Endothelial cell of umbilical vein (primary cell): ENCODE results near the gene UNKL.

Experiments
- CTCF ChIP-seq, 2 donors: IDR thresholded peaks; 1 replicate in 1 of 2; 2 replicates in 1 of 2; pipeline ENCODE4 v1.5.1; 2011; ENCODE audit warnings: low read length in 2 of 2, mild to moderate bottlenecking in 2 of 2, moderate library complexity in 2 of 2, control low read depth in 1 of 2, inconsistent platforms in 1 of 2, low read depth in 1 of 2; ENCODE audit not compliant: insufficient read depth in 1 of 2; ENCODE audit errors: extremely low read depth in 1 of 2
- EZH2 ChIP-seq: IDR thresholded peaks from 2 replicates; pipeline ENCODE4 v1.6.1; 2012; ENCODE audit warnings: borderline replicate concordance, low read depth, mild to moderate bottlenecking, moderate library complexity, low read length, inconsistent platforms; ENCODE audit not compliant: severe bottlenecking
- FOS ChIP-seq: IDR thresholded peaks from 2 replicates; pipeline ENCODE4 v1.6.1; 2011; ENCODE audit warnings: mild to moderate bottlenecking, low read length, moderate library complexity, borderline replicate concordance; ENCODE audit not compliant: insufficient read depth
- JUN ChIP-seq: IDR thresholded peaks from 2 replicates; pipeline ENCODE4 v1.6.1; 2011; ENCODE audit warnings: borderline replicate concordance, low read depth; ENCODE audit not compliant: insufficient read length, insufficient read depth
- POLR2A ChIP-seq: IDR thresholded peaks from 2 replicates; pipeline ENCODE4 v1.6.1; 2012; ENCODE audit warnings: low read depth, mild to moderate bottlenecking, control low read depth, low read length
- POLR2AphosphoS5 ChIP-seq: IDR thresholded peaks from 2 replicates; pipeline ENCODE4 v1.6.1; 2012; ENCODE audit warnings: low read depth, mild to moderate bottlenecking, control low read depth, low read length, moderate library complexity; ENCODE audit not compliant: insufficient read depth

- TF ChIP-seq CTCF (IDR thresholded peaks at IDR 0.05; ENCODE audit: extremely low read depth in 1 of 2, insufficient read depth in 1 of 2, low read depth in 1 of 2, low read length in 2 of 2) (no peak), POLR2A (peak; percentile 15), EZH2 (no peak), JUN (no peak), POLR2AphosphoS5 (no peak), FOS (no peak)
These were observed 67.8 kb downstream of the UNKL start for GRCh38 chr16:1346422-1347285.
